ENCODE results near the gene CSTA. TPM values are rescaled to one million over a fixed set of nuclear protein-coding genes. Genes with fewer than 3 reads are reported as not detected.

The CSTA gene
- total and polyA plus RNA-seq, 2 of the 8 experiments (the other 6 are each of a cell fraction or from before 2014, with no cell fraction given) = not detected

- no peak overlapping the region for H2BK120ac ChIP-seq (replicated peaks; ENCODE audit: low read depth, low read length)
- no peak overlapping the region for H2BK20ac ChIP-seq (ENCODE audit: low read length)
- H3K27me3 ChIP-seq (replicated peaks in 1 of 4; ENCODE audit: control insufficient read depth in 3 of 4, extremely low read depth in 1 of 4, insufficient read depth in 3 of 4, low read length in 3 of 4) = no peaks in the 10 kb centered on the region
- no peak overlapping the region for H3K27ac ChIP-seq (ENCODE audit: low read depth, low read length)
- TF ChIP-seq, protein P1, sequence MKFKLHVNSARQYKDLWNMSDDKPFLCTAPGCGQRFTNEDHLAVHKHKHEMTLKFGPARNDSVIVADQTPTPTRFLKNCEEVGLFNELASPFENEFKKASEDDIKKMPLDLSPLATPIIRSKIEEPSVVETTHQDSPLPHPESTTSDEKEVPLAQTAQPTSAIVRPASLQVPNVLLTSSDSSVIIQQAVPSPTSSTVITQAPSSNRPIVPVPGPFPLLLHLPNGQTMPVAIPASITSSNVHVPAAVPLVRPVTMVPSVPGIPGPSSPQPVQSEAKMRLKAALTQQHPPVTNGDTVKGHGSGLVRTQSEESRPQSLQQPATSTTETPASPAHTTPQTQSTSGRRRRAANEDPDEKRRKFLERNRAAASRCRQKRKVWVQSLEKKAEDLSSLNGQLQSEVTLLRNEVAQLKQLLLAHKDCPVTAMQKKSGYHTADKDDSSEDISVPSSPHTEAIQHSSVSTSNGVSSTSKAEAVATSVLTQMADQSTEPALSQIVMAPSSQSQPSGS (IDR thresholded peaks at IDR 0.05; ENCODE audit: low read length) = no peak
- no peak for TF ChIP-seq ASH2L (IDR thresholded peaks at IDR 0.05; ENCODE audit: low read length)
- no peak for TF ChIP-seq SIRT6 (IDR thresholded peaks at IDR 0.05; ENCODE audit: low read length)
- TF ChIP-seq BCL11A (IDR thresholded peaks at IDR 0.05; ENCODE audit: low read depth in 2 of 2, low read length in 2 of 2) = no peak
- TF ChIP-seq EZH2 (IDR thresholded peaks at IDR 0.05; ENCODE audit: low read depth, low read length, severe bottlenecking) = no peak
- no peak for TF ChIP-seq EP300 (IDR thresholded peaks at IDR 0.05; ENCODE audit: borderline replicate concordance in 1 of 2, low read depth in 2 of 2, low read length in 2 of 2)
- H3K79me1 ChIP-seq (ENCODE audit: low read depth, low read length) = no peaks in the 10 kb centered on the region
- ChIA-PET POLR2A (ENCODE audit: partially characterized antibody) (no interaction called here), CTCF (ENCODE audit: partially characterized antibody) (interaction anchor here (0.8 to 2.3 kb wide), 4 partner anchors 13 to 204 kb away, joined by 4 to 5 read pairs (median 4); no protein-coding TSS in a partner anchor)
- H3K23ac ChIP-seq (ENCODE audit: insufficient read length) = no peak overlapping the region
- FAIRE-seq (no peak), DNase-seq (ENCODE audit: low read depth in 1 of 2, low spot score in 2 of 2) (no peak)
- no peaks in the 10 kb centered on the region for H3K9me3 ChIP-seq (ENCODE audit: insufficient read depth in 2 of 2, low read depth in 1 of 2, low read length in 1 of 2)
- no peak overlapping the region for H4K8ac ChIP-seq (ENCODE audit: extremely low read depth, insufficient read depth, low read length)
- no peak overlapping the region for H3K18ac ChIP-seq (ENCODE audit: extremely low read depth, low read length)
- no peak overlapping the region for H3K4me2 ChIP-seq (ENCODE audit: insufficient read depth in 1 of 2, low read depth in 2 of 2, low read length in 2 of 2)
- H4K20me1 ChIP-seq (replicated peaks in 1 of 2; ENCODE audit: control insufficient read depth in 1 of 2, insufficient read depth in 2 of 2, low read length in 2 of 2) = no peaks in the 10 kb centered on the region
- H2BK15ac ChIP-seq (ENCODE audit: low read length) = no peak overlapping the region
- no peak overlapping the region for H2AFZ ChIP-seq (ENCODE audit: low read length)
- no peaks in the 10 kb centered on the region for H3K36me3 ChIP-seq (ENCODE audit: control insufficient read depth in 2 of 4, insufficient read depth in 4 of 4, low read length in 3 of 4)
- H2AK5ac ChIP-seq (ENCODE audit: low read depth, low read length) = no peak overlapping the region
- H3K23me2 ChIP-seq (ENCODE audit: low read depth, low read length) = no peaks in the 10 kb centered on the region
- H3K4ac ChIP-seq (replicated peaks; ENCODE audit: insufficient read length, low read depth, low read length) = no peak overlapping the region
- H2BK5ac ChIP-seq (ENCODE audit: low read depth, low read length) = no peak overlapping the region
- H4K5ac ChIP-seq (ENCODE audit: insufficient read length, low read depth, low read length) = no peak overlapping the region
- H2BK12ac ChIP-seq (ENCODE audit: low read depth, low read length) = no peak overlapping the region
- H3K9ac ChIP-seq (replicated peaks in 1 of 4; ENCODE audit: extremely low read depth in 1 of 4, low read depth in 3 of 4, low read length in 3 of 4) = no peak overlapping the region
- no peak overlapping the region for H3K4me3 ChIP-seq (ENCODE audit: extremely low read depth in 1 of 4, insufficient read depth in 2 of 4, low read depth in 3 of 4, low read length in 4 of 4)
- H4K91ac ChIP-seq (replicated peaks; ENCODE audit: insufficient read length, low read length) = no peak overlapping the region
- no peaks in the 10 kb centered on the region for H3K79me2 ChIP-seq (ENCODE audit: control insufficient read depth in 1 of 2, insufficient read depth in 2 of 2, low read length in 2 of 2)
- no peak overlapping the region for H3K14ac ChIP-seq (ENCODE audit: insufficient read length)
- H3K4me1 ChIP-seq (replicated peaks in 1 of 4; ENCODE audit: control insufficient read depth in 3 of 4, insufficient read depth in 4 of 4, low read length in 3 of 4) = no peaks in the 10 kb centered on the region
- no peak overlapping the region for H3K56ac ChIP-seq (replicated peaks; ENCODE audit: insufficient read length, low read depth, low read length)
Observed at GRCh38 chr3:122307976-122308375, 17.1 kb upstream of the CSTA start.

Data from H1 (cell line).